A204.1 (cell line): Measurements from ENCODE around the gene LRRC75B.

Experiments used
- FAIRE-seq: peaks from 2 replicates; lab custom pipeline; 2012; peaks lifted over from hg19 to GRCh38; lab: Jason Lieb, UNC

LRRC75B gene

GRCh38 chr22:24585461-24585860, 7.4 kb downstream of the LRRC75B start:
- no peak for FAIRE-seq

DNA sequence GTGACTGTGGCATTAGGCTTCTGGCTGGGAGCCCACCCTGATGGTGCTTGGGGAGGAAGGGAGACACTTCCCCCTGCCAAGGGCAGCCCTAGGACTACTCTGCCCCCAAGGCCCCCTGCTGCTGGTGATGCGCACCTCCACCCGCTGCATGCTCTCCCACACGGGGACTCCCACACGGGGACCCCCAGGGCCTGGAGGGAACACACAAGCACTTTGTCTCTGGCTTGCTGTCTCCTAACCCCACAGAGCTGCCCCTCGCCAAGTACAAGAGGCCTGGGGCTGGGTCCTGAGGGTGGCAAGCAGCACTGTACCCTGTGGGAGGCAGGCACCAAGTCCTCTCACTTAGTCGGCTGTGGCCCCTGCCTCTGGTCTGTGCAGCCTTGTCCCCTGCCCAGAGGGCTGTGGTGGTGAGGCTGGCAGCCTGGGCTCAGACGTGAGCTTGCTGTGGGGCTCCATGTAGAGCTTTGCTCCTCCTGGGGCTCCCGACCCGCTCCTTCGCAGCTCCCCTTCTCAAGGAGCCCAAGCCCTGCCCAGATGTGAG, 7.9 kb downstream of the LRRC75B start:
- FAIRE-seq = no peak

DNA sequence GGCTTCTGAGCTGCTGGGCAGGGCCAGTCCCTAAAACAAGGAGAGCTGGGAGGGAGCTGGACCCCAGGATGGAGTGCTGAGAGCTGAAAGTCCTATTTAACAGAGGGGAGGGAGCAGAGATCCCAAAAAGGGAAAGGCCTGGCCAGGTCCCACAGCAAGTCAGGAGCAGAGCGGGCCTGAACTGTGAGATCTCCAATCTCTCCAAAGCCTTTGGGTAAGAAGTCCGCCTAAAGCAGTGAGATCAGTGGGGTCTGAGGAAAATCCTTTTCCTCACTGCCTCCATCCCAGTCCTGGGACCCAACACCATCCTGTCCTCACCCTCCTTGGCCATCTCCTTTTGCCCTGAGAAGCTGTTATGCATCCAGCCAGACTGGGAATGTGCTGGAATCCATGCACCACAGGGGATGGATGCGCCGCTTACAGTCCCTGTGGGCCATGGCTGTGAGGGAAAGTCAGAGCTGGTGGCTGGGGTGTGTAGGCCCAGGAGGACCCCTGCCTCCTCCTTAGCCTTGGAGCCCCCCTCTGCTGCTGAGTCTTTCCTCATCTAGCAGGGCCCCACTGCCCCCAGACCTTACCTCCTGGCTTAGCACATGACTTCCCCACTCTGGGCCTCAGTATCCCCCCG, 8.6 kb downstream of the LRRC75B start:
- FAIRE-seq = no peak

- no peak for FAIRE-seq
Observed at GRCh38 chr22:24583221-24584165, 9.4 kb downstream of the LRRC75B start.

DNA sequence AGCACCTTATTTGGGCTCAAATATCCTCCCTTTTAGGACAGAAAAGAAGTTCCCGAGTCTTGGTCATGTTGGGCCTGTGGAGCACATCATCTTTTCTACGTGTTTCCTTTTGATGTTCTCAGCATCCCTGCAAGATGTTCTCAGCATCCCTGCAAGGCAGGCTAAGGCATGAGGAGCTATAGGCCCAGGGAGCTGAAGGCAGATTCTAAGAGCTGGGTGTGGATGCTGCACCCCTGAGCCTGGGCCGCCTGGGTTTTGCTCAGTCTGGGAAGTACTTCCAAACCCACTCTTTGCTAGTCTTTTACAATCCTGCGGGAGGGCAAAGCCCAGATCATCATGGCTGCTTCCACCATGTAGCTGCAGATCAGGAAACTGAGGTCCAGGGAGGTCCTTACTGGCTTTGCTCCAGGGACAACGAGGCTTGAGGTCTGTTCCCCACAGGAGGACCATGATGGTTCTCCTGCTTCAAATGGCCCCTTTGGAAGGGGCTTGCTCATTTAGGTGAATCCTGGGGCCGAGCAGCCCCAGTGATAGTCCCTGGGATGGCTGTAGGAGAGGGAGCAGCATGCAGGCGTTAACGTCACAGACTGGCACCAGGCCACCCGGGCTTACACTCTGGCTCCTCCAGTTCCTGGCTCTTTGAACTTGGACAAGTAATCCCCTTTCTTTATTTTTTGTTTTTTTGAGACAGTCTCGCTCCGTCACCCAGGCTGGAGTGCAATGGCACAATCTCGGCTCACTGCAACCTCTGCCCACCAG, 10.6 kb downstream of the LRRC75B start:
- no peak for FAIRE-seq

DNA sequence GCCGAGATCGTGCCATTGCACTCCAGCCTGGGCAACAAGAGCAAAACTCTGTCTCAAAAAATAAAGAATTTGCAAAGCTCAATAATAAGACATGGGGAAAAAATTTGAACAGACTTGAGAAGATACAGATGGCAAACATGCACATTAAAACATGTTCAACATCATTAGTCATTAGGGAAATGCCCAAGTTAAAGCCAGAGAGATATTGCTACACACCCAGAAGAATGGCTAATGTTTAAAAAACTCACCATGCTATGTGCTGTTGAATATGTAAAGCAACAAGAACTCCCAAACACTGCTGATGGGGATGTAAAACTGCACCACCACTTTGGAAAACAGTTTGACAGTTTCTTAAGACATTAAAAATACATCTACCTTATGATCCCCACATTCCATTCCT, 12.6 kb downstream of the LRRC75B start:
- no peak for FAIRE-seq

DNA sequence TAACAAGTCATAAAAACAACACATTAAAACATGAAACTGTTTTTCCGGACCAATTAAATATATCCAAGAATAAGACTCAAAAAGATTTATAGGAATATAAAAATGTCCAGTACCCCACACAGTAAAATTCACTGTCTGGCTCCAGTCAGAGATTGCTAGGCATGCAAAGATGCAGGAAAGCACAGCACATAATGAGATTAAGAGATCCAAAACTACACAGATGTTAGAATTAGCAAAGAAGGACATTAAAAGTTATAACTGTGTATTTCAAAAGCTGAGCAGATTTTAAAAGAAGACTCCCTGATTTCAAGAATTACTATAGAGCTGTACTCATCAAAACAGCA, 13.6 kb downstream of the LRRC75B start:
- no peak for FAIRE-seq

DNA sequence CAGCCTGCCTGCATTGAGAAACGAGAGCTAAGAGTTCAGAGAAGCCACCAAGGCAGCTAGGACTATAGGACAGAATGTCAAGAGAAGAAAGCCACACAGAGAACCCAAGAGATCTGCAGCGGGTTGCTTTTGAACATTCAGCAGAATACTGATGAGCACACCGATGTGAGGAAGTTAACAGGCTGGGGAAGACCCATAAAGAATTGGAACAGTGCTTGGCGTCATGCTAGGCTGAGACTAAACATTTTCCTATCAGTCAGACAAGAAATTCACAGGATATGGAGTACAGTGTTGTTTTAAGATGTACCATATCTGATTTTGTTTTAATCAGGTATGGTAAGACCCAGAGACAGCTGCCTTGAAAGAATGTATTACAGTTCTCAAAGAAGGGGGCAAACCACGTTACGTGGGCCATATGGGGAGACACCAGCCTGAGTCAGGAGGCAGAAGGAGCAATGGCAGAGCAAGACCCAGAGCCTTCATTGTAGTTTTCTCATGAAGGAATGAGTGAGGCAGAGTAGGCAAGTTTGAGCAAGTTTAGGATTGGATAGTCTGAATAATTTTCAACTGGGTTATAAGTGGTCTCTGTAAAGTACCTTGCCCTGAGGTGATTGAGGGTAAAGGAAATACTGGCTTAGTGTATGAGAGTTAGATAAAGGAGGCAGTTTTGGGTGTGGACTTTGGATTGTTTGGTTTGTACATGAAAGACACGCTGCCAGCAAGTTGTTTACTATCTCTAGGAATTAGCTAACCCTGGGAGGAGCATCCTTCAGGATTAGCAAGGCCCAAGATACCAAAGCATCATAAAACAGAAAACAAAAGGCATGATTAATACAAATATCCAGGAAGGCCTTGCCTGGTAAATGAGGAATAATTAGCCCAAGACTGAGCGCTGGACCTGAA, 14.3 kb downstream of the LRRC75B start:
- no peak for FAIRE-seq

DNA sequence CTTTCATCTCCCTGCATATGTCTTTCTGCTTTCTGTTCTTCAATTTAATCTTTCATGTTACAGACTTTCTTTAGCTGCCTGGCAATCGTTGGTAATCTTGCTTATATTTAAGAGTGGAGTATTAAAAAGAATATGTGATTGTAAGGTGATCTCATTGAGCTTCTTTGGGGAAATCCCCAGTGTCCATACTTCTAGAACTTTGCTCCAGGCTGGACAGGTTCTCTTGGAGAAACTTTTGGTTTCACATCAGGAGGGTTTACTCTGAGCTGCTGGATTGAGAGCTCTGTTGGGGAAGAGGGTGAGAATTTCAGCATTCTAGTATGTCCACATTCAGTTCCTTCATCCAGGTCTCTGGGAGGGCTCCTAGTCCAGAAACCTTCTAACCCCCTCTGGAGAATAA, 16.1 kb downstream of the LRRC75B start:
- no peak for FAIRE-seq

GRCh38 chr22:24571266-24571665, 21.6 kb downstream of the LRRC75B start:
- FAIRE-seq = no peak

GRCh38 chr22:24567668-24568067, 25.2 kb downstream of the LRRC75B start:
- FAIRE-seq = no peak

GRCh38 chr22:24566899-24567511, 25.9 kb downstream of the LRRC75B start:
- no peak for FAIRE-seq

DNA sequence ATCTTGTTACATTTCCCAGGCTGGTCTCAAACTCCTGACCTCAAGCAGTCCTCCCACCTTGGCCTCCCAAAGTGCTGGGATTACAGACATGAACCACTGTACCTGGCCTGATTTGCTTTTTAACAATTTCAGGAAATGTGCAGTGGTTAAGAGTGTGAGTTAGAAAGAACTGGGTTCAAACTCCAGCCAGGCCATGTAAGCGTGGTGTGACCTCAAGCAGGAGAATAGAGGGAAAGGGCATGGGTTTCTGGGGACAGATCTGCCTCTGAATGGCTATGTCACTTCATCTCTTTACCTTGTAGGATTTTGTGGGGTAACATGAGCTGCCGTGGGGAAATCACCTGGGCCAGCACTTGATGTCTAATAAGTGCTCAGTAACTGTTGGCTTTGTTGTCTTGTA, 27.8 kb downstream of the LRRC75B start:
- no peak for FAIRE-seq

DNA sequence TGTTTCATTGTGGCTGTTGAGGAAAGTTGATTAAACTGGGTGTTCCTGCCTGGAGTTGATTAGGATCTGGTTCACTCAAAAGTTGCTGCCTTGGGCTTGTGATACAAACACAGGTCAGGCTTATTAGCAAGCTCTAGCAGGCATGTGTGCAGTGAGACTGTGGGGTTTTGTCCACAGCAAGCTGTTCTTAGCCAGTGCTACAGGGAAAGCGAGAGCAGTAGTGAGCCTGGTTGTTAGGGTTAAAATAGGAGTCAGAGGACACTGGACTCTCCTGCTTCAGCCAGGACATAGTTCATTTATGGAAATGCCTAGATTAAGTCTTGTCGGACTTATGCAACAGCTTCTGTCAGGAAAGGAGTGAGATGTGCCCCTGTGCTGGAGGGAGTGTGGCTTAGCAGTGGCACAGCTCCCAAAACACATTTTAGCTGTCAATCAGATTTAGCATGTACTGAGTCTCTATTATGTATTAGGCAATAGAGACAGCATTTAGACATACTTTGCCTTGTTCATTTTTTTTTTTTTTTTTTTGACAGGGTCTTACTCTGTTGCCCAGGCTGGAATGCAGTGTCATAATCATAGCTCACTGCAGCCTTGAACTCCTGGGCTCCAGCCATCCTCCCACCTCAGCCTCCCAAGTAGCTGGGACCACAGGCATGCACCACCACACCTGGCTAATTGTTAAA, 28.4 kb downstream of the LRRC75B start:
- no peak for FAIRE-seq

DNA sequence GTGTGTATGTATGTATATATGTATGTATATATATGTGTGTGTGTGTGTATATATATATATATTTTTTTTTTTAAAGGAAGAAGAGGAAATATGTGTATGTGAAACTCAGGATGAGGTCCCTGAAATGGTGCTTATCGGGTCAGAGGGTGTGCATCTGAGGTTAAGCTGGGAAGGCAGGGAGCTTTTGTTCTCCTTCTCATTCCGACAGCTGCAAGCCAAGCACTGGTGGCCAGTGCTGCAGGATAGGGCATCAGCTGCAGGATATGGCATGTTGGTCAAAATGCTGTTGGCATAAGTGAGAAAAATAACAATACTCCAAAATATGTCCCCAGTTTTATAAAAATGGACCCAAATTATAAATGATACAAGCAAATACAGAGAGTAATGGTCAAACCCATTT, 29.6 kb downstream of the LRRC75B start:
- no peak for FAIRE-seq

- no peak for FAIRE-seq
Observed at GRCh38 chr22:24559471-24559870, 33.4 kb downstream of the LRRC75B start.

DNA sequence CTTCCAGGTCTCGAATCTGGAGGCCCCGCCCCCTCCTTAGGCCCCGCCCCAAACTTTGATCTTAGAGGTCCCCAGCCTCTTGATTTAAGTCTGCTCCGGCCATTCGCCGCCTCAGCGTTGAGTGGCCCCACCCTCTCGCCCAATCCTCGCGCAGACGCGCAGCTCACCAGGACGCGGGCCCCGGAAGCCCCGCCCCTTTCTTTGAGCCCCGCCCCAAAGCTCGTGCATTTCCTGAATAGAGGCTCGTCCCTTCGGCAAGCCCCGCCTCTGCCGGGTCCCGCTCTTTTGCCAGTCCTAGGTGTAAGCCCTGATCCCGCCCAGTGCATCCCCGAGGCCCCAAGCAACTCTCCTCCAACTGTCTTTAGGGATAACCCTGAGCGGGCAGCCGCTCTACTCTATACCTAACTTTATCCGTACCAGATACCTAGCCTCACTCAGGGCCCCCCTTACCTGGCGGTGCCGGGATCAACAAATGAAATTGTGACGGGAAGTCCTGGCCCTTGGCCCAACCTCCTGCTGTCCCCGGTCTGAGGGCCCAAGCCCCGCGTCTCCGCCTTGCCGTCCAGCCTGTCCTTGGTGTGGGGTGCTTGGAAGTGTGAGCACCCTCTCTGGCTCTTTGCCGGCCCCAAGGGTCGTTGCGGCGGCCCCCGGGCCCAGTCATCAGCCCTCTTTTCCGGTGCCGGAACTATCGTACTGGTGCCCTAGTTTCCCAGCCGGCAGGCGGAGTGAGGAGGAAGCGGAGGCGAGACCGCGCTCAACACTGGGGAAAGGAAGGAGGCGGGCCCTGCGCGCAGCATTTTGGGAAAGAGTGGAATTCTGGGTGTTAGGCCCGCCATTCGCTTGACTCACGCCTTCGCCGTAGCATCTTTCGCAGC, 37.5 kb downstream of the LRRC75B start, which contains the start of gene SNRPD3:
Gene SNRPD3, plus strand, starts transcription at position 835 of the 875 bp plus-strand sequence. CDS start 1,676 bp downstream, outside the sequence.
- FAIRE-seq = peak; percentile 86

- no peak for FAIRE-seq
Observed at GRCh38 chr22:24554313-24555164, 38.3 kb downstream of the LRRC75B start, which contains the start of gene GUCD1. GUCD1 (minus strand) TSS chr22:24555138; CDS start chr22:24554991, 147 bp downstream.
